CD8-positive, alpha-beta memory T cell (primary cell): Measurements from ENCODE around the gene VSNL1. TPM values are rescaled to one million over a fixed set of nuclear protein-coding genes. Genes with fewer than 3 reads are reported as not detected.

Source experiments
- CTCF ChIA-PET: fragments of 350-600 bp; sonication (Branson Sonifier 250); formaldehyde crosslinking; loops from one replicate; lab custom pipeline; 2021; ENCODE audit warnings: antibody characterized with exemption; lab: Charles Lee
- POLR2A ChIA-PET: fragments of 350-600 bp; sonication (Branson Sonifier 250); formaldehyde crosslinking; loops from one replicate; lab custom pipeline; 2021; ENCODE audit warnings: antibody characterized with exemption; lab: Charles Lee
- DNase-seq, 5 donors: peaks; one replicate each; pipeline versions ENCODE4 v3.0.0 to v3.0.0-alpha.2; 2020 to 2022; ENCODE audit warnings: mixed read lengths in 1 of 5
- H3K27ac ChIP-seq: one replicate; pipeline ENCODE4 v1.7.0; 2013; ENCODE audit warnings: low read depth, mild to moderate bottlenecking, low read length, moderate library complexity
- H3K27me3 ChIP-seq: 2 replicates; pipeline ENCODE4 v1.7.0; 2013; ENCODE audit warnings: low read length, mild to moderate bottlenecking; ENCODE audit not compliant: insufficient read depth, poor library complexity, severe bottlenecking
- H3K36me3 ChIP-seq: 2 replicates; pipeline ENCODE4 v1.7.0; 2013; ENCODE audit warnings: mild to moderate bottlenecking, low read length, moderate library complexity; ENCODE audit not compliant: insufficient read depth
- H3K4me1 ChIP-seq: 2 replicates; pipeline ENCODE4 v1.7.0; 2013; ENCODE audit warnings: mild to moderate bottlenecking, low read length, moderate library complexity; ENCODE audit not compliant: insufficient read depth
- H3K4me3 ChIP-seq: 2 replicates; pipeline ENCODE4 v1.7.0; 2013; ENCODE audit warnings: mild to moderate bottlenecking, low read length
- H3K9me3 ChIP-seq: 2 replicates; pipeline ENCODE4 v1.7.0; 2013; ENCODE audit warnings: mild to moderate bottlenecking, low read length
- H3K27ac Mint-ChIP-seq, 8 donors: one replicate each; pipeline ENCODE4 v1.8.0; 2020 to 2021; ENCODE audit warnings: mixed read lengths in 8 of 8, mild to moderate bottlenecking in 6 of 8, inconsistent platforms in 3 of 8, moderate library complexity in 3 of 8
- H3K27me3 Mint-ChIP-seq, 2 donors: one replicate each; pipeline ENCODE4 v1.8.0; 2020 to 2021; ENCODE audit warnings: mixed read lengths in 2 of 2, mild to moderate bottlenecking in 1 of 2, moderate library complexity in 1 of 2
- H3K36me3 Mint-ChIP-seq, 3 donors: one replicate each; pipeline ENCODE4 v1.8.0; 2020 to 2021; ENCODE audit warnings: mixed read lengths in 3 of 3, inconsistent platforms in 1 of 3, mild to moderate bottlenecking in 1 of 3
- H3K4me1 Mint-ChIP-seq, 3 donors: one replicate each; pipeline ENCODE4 v1.8.0; 2020 to 2021; ENCODE audit warnings: mixed read lengths in 3 of 3, inconsistent platforms in 1 of 3, mild to moderate bottlenecking in 1 of 3
- H3K4me3 Mint-ChIP-seq, 7 donors: one replicate each; pipeline ENCODE4 v1.8.0; 2020 to 2021; ENCODE audit warnings: mixed read lengths in 7 of 7, mild to moderate bottlenecking in 6 of 7, moderate library complexity in 4 of 7, inconsistent platforms in 2 of 7
- H3K9me3 Mint-ChIP-seq, 5 donors: one replicate each; pipeline ENCODE4 v1.8.0; 2020 to 2022; ENCODE audit warnings: mixed read lengths in 5 of 5, mild to moderate bottlenecking in 3 of 5, moderate library complexity in 2 of 5, inconsistent platforms in 1 of 5
- polyA plus RNA-seq: library from polyadenylated mRNA; unstranded; fragments of 300-500 nt; fragmentation: Illumina TruSeq; gene quantifications from one replicate; pipeline ENCODE4 v1.2.3, GENCODE V29; 2021
- total RNA-seq, 2 experiments: library from RNA; stranded (reverse); gene quantifications; one replicate each; pipeline ENCODE4 v1.2.3, GENCODE V29; 2021

Gene VSNL1
- not detected for total RNA-seq
- not detected for polyA plus RNA-seq

DNA sequence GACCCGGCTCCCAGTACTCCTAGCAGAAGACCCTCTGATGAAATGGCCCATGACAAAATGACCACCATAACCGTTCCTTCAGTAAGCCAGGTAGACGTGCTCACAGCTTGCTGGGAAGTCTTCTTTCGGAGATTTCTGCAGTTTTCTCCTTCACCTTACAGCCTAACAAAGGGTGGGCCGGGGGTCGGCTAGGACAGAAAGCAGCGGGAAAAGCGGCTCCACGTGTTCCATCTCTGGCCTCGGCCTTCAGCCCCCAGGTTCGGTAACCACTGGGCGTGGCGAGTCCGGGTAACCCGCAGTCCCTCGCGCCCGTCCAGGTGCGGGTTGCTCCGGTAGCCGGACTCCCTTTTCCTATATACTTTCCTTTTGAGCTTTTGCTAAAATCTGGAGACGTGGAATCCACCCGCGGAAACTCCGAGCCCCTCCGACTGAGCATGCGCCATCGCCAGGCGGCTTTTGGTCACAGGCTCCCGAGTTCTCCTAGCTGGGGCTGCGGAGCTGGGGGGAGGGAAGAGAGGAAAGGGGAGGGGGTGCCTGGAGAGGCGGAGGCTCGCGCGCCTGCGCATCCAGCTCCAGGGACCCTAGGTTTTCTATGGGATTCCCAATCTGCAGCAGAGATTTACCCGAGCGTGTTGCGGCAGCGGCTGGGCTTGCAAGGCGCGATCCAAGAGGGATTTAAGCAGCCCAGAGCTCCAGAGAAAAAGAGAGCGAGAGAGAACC lies at the start of gene VSNL1:
Gene VSNL1, plus strand, starts transcription at position 604 of the 720 bp plus-strand sequence. CDS start 51,379 bp downstream, outside the sequence.
- ChIA-PET POLR2A (no interaction called here), CTCF (no interaction called here)
- peaks cover 36 to 65% of the 10 kb centered on the region in 2 donors for H3K27me3 Mint-ChIP-seq
- no peak within 1 kb of the TSS for H3K27ac Mint-ChIP-seq
- no peaks in the 10 kb centered on the region for H3K36me3 ChIP-seq
- no peaks in the 10 kb centered on the region for H3K4me1 ChIP-seq
- no peaks in the 10 kb centered on the region for H3K9me3 ChIP-seq
- no peak within 1 kb of the TSS for H3K4me3 Mint-ChIP-seq
- H3K27me3 ChIP-seq: peaks cover 13% of the 10 kb centered on the region
- peaks cover 0 to 19% (median 6%) of the 10 kb centered on the region in 5 donors for H3K9me3 Mint-ChIP-seq
- H3K27ac ChIP-seq: no peak within 1 kb of the TSS
- no peak for DNase-seq
- no peak within 1 kb of the TSS for H3K4me3 ChIP-seq
- peaks cover 0 to 7% (median 0%) of the 10 kb centered on the region in 3 donors for H3K36me3 Mint-ChIP-seq
- peaks cover 0 to 5% (median 5%) of the 10 kb centered on the region in 3 donors for H3K4me1 Mint-ChIP-seq

DNA sequence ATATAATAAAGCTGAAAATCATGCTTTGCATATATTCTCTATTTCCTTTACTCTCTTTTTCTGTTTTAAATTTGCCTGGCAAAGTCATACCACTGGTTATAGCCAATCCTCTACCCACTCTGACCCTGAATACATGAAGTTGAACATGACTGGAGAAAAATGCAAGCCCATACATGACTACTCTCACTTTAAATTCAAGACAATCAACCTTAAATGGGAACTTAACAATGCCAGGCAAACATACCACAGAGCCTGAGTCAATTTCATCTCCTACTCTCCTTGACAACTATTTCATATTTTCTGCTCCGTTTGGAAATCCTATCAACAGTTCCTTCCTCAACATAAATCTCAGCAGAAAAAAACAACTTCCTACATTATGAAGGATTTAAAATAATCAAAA lies 44.9 kb upstream of the VSNL1 start:
- ChIA-PET CTCF (no interaction called here), POLR2A (no interaction called here)
- Histone ChIP-seq H3K4me3 (no peak overlapping the region), H3K4me1 (no peaks in the 10 kb centered on the region), H3K27ac (no peak overlapping the region), H3K36me3 (no peaks in the 10 kb centered on the region), H3K27me3 (no peaks in the 10 kb centered on the region), H3K9me3 (no peaks in the 10 kb centered on the region)
- Mint-ChIP-seq H3K4me1 (no peaks in the 10 kb centered on the region), H3K27me3 (no peaks in the 10 kb centered on the region), H3K9me3 (peaks cover 0 to 5% (median 0%) of the 10 kb centered on the region in 5 donors), H3K36me3 (no peaks in the 10 kb centered on the region), H3K4me3 (no peak overlapping the region), H3K27ac (no peak overlapping the region)
- no peak for DNase-seq

DNA sequence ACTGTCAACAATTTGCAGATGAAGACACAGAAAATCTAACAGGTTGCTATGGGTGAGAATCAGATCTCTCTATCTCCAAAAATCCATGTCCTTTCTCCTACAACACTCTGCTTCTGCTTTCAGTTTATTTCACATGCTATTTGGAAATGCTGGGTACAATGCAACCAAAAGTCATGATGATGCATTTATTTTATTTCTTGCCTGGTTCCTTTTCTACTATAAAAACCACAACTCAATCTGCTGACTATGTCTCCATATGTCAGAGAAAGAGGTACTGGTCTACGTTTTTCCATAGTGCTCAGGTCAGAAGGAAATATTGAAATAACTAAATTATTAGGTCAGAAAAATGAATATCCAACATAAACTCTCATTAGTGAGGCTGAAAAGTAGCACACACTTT lies 42.8 kb upstream of the VSNL1 start:
- no peak for DNase-seq
- no peaks in the 10 kb centered on the region for H3K36me3 ChIP-seq
- Mint-ChIP-seq H3K9me3 (peaks cover 0 to 7% (median 2%) of the 10 kb centered on the region in 5 donors), H3K4me1 (no peaks in the 10 kb centered on the region), H3K27me3 (peaks cover 0 to 1% of the 10 kb centered on the region in 2 donors), H3K27ac (no peak overlapping the region), H3K4me3 (no peak overlapping the region), H3K36me3 (no peaks in the 10 kb centered on the region)
- CTCF ChIA-PET: no interaction called here
- no peaks in the 10 kb centered on the region for H3K9me3 ChIP-seq
- POLR2A ChIA-PET: no interaction called here
- H3K27ac ChIP-seq: no peak overlapping the region
- no peaks in the 10 kb centered on the region for H3K4me1 ChIP-seq
- H3K4me3 ChIP-seq: no peak overlapping the region
- no peaks in the 10 kb centered on the region for H3K27me3 ChIP-seq

DNA sequence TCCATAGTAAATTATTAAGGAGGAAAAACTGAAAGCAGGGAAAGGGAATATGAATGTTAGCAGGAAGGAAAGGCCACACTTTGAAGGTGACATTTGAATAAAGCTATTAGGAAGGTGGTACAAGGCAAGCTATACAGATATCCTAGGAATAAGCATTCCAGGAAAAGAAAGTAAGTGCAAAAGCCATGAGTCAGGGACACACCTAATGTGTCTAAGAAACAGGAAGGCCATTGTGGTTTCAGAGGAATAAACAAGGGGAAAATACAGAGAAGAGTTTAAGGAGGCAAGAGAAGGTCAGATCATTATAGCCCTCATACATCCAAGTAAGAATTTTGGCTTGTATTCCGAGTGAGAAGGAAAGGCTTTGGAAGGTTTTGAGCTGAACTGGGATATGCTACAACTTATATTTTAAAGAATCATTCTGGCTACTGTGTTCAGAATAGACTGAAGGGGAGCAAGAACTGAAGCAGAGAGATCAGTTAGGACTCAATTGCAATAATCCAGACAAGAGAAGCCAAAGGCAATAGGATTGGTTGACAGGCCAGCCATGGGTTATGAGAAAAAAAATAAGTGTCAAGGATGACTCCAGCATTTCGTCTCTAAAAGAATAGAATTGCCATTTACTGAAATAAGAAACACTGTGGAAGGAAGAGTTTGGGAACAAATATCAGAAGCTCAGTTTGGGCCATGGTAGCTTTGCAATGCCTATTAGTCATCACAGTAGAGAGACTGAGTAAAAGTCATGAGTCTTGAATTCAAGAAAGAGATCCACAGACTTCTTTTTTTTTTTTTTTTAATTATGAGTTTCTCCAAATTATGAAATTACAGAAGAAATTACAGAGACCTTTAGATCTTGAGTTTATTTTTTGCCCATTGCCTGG lies 33.5 kb upstream of the VSNL1 start:
- H3K36me3 ChIP-seq: no peaks in the 10 kb centered on the region
- Mint-ChIP-seq H3K4me1 (no peaks in the 10 kb centered on the region), H3K4me3 (no peak overlapping the region), H3K36me3 (no peaks in the 10 kb centered on the region), H3K27me3 (peaks cover 0 to 2% of the 10 kb centered on the region in 2 donors), H3K9me3 (peaks cover 0 to 8% (median 0%) of the 10 kb centered on the region in 5 donors), H3K27ac (no peak overlapping the region)
- ChIA-PET CTCF (no interaction called here), POLR2A (no interaction called here)
- no peaks in the 10 kb centered on the region for H3K9me3 ChIP-seq
- no peak for DNase-seq
- H3K27me3 ChIP-seq: no peaks in the 10 kb centered on the region
- H3K4me1 ChIP-seq: no peaks in the 10 kb centered on the region
- H3K4me3 ChIP-seq: no peak overlapping the region
- no peak overlapping the region for H3K27ac ChIP-seq

DNA sequence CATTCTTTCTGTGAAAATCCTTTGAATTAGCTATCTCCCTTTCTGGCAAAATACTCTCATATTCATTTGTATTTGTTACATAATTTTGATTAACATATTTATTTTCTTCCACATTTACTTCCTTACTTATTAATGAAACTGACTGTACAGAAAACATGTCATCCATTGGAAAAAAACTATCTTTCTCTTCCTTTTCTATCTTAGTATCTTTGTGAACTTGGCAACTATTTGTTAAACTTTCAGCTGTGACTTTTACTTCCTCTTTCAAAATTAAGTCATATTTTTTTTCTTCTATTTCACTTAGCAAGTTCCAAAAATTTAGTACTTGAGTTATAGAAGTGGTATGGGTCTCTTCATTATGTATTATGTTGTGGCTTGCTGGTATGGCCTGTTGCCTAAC lies 24.8 kb upstream of the VSNL1 start:
- Mint-ChIP-seq H3K4me1 (no peaks in the 10 kb centered on the region), H3K27me3 (peaks cover 1 to 25% of the 10 kb centered on the region in 2 donors), H3K4me3 (no peak overlapping the region), H3K27ac (no peak overlapping the region), H3K36me3 (no peaks in the 10 kb centered on the region), H3K9me3 (peaks cover 0 to 3% (median 0%) of the 10 kb centered on the region in 5 donors)
- no peak for DNase-seq
- Histone ChIP-seq H3K36me3 (no peaks in the 10 kb centered on the region), H3K27ac (no peak overlapping the region), H3K4me3 (no peak overlapping the region), H3K27me3 (no peaks in the 10 kb centered on the region), H3K4me1 (no peaks in the 10 kb centered on the region), H3K9me3 (no peaks in the 10 kb centered on the region)
- ChIA-PET CTCF (no interaction called here), POLR2A (no interaction called here)

DNA sequence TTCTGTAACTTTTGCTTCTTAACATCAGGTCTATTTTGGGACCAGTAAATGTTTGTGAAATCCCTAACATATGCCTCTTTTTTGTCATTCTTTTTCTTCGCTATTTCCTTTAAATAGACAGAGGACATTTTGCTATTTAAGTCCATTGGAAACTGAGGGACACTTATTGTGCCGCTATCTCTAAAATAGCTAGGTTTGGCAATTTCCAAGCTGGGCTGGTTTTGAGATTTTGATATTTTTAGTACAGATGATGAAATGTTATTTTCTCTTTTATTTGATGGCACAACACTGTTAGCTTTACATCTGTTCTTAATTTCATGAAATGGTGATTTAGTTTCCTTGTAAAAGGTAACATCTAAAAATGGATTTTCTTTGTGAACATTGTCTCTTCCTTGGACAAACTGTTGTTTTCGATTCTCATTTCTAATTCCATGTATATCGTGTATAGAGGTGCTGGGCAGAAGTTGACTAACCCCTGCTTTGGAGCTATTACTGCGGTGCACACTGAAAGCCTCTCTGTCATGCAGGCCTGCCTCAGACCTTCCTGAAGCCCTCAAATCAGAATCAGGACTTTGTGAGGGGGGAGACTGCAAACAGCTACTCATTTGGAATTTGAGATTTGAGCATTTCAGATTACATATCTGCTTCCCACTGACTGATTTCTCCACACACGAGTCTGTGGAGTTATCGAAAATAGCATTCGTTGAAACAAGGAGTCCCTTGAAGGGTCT lies 22.9 kb upstream of the VSNL1 start:
- no peak overlapping the region for H3K27ac Mint-ChIP-seq
- no peaks in the 10 kb centered on the region for H3K4me1 Mint-ChIP-seq
- no peaks in the 10 kb centered on the region for H3K4me1 ChIP-seq
- H3K9me3 Mint-ChIP-seq: peaks cover 0 to 3% (median 0%) of the 10 kb centered on the region in 5 donors
- peak overlapping the region; percentile 34 for H3K27ac ChIP-seq
- no peak overlapping the region for H3K4me3 ChIP-seq
- H3K36me3 Mint-ChIP-seq: no peaks in the 10 kb centered on the region
- H3K27me3 ChIP-seq: no peaks in the 10 kb centered on the region
- CTCF ChIA-PET: no interaction called here
- peaks cover 1 to 25% of the 10 kb centered on the region in 2 donors for H3K27me3 Mint-ChIP-seq
- H3K36me3 ChIP-seq: no peaks in the 10 kb centered on the region
- H3K4me3 Mint-ChIP-seq: no peak overlapping the region
- H3K9me3 ChIP-seq: no peaks in the 10 kb centered on the region
- DNase-seq: no peak
- POLR2A ChIA-PET: no interaction called here

DNA sequence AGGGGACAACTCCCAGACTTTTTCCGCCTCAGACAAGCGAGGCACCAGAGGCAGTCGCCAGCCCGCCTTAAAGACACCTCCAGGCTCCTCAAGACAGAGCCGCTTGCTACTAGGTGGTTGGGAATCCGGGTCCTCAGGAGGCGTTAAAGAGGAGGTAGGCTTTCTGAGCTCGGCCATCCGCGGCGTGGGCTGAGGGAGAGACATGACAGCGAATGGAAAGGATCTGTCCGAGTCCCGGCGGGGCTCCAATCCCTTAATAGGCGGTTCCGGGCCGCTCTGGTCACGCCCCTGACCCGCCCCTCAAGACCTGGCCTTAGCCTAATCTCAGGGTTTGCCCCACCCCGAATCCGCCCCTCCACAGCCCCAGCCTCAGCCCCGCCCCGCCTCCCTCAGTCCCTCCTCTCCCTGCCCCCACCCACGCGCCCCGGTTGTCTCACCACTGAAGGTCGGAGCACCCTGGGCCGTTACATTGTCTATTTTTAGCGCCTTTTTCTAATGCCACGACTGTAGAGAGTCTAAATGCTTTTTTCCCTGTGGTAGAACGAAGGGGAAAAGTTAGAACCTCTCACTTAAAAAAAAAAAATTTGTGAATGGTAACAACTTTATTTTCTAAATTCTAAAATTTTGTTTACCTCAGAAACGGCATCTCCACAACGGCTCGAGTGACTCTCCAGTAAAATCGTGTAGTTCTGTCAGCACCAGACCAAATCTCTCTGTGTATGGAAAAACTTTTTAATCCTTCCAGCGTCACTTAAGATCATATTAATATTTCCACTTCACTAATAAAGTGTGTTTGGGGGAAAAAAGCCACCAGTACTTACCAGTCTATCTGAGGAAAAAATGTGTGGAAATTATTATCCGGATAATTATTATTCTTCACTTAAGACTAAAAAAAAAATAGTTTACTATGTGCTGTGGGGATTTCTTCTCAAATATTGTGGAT lies 22.0 kb upstream of the VSNL1 start, which contains the start of gene RAD51AP2:
Gene RAD51AP2, minus strand, starts transcription at position 229 of the 943 bp plus-strand sequence. Its CDS starts 25 bp downstream, at position 204.
- DNase-seq: no peak
- peaks cover 0 to 3% (median 0%) of the 10 kb centered on the region in 5 donors for H3K9me3 Mint-ChIP-seq
- Histone ChIP-seq H3K27ac (peak within 1 kb of the TSS; percentile 34), H3K36me3 (no peaks in the 10 kb centered on the region), H3K9me3 (no peaks in the 10 kb centered on the region), H3K4me1 (no peaks in the 10 kb centered on the region), H3K4me3 (no peak within 1 kb of the TSS), H3K27me3 (no peaks in the 10 kb centered on the region)
- H3K4me3 Mint-ChIP-seq: no peak within 1 kb of the TSS
- H3K27me3 Mint-ChIP-seq: peaks cover 1 to 25% of the 10 kb centered on the region in 2 donors
- no peak within 1 kb of the TSS for H3K27ac Mint-ChIP-seq
- POLR2A ChIA-PET: no interaction called here
- CTCF ChIA-PET: no interaction called here
- H3K36me3 Mint-ChIP-seq: no peaks in the 10 kb centered on the region
- no peaks in the 10 kb centered on the region for H3K4me1 Mint-ChIP-seq
